ENCODE data around the gene STOX2.

STOX2 gene

GRCh38 chr4:184024637-184025036, 119.5 kb downstream of the STOX2 start:
- Histone ChIP-seq H3K27ac (no peak overlapping the region), H3K9me3 (no peaks in the 10 kb centered on the region), H3K4me3 (no peak overlapping the region), H3K36me3 (no peaks in the 10 kb centered on the region), H3K27me3 (no peaks in the 10 kb centered on the region), H3K4me1 (no peaks in the 10 kb centered on the region)
- intact Hi-C loops (cut with DNase I; ENCODE audit: low total_unique reads), result no loop called here
- DNase-seq, result no peak
- TF ChIP-seq CTCF (IDR thresholded peaks at IDR 0.05), result no peak

GRCh38 chr4:184028561-184029374, 123.7 kb downstream of the STOX2 start:
- intact Hi-C loops (cut with DNase I; ENCODE audit: low total_unique reads), result no loop called here
- no peak for TF ChIP-seq CTCF (IDR thresholded peaks at IDR 0.05)
- Histone ChIP-seq H3K4me1 (no peaks in the 10 kb centered on the region), H3K9me3 (no peaks in the 10 kb centered on the region), H3K27ac (no peak overlapping the region), H3K4me3 (no peak overlapping the region), H3K36me3 (no peaks in the 10 kb centered on the region), H3K27me3 (no peaks in the 10 kb centered on the region)
- no peak for DNase-seq

- intact Hi-C loops (cut with DNase I; ENCODE audit: low total_unique reads), result no loop called here
- no peaks in the 10 kb centered on the region for H3K27me3 ChIP-seq
- H3K4me1 ChIP-seq, result no peaks in the 10 kb centered on the region
- no peak overlapping the region for H3K4me3 ChIP-seq
- H3K9me3 ChIP-seq, result no peaks in the 10 kb centered on the region
- DNase-seq, result no peak
- H3K36me3 ChIP-seq, result no peaks in the 10 kb centered on the region
- no peak for TF ChIP-seq CTCF (IDR thresholded peaks at IDR 0.05)
- no peak overlapping the region for H3K27ac ChIP-seq
Measured at GRCh38 chr4:184030036-184030435, 124.9 kb downstream of the STOX2 start.

- no peaks in the 10 kb centered on the region for H3K4me1 ChIP-seq
- no peaks in the 10 kb centered on the region for H3K36me3 ChIP-seq
- no peak overlapping the region for H3K4me3 ChIP-seq
- no peaks in the 10 kb centered on the region for H3K9me3 ChIP-seq
- no peak for DNase-seq
- intact Hi-C loops (cut with DNase I; ENCODE audit: low total_unique reads), result no loop called here
- no peak overlapping the region for H3K27ac ChIP-seq
- H3K27me3 ChIP-seq, result no peaks in the 10 kb centered on the region
- TF ChIP-seq CTCF (IDR thresholded peaks at IDR 0.05), result no peak
Measured at GRCh38 chr4:184030764-184031163, 125.7 kb downstream of the STOX2 start.

- Histone ChIP-seq H3K27ac (no peak overlapping the region), H3K4me1 (no peaks in the 10 kb centered on the region), H3K27me3 (no peaks in the 10 kb centered on the region), H3K9me3 (no peaks in the 10 kb centered on the region), H3K36me3 (no peaks in the 10 kb centered on the region), H3K4me3 (no peak overlapping the region)
- TF ChIP-seq CTCF (IDR thresholded peaks at IDR 0.05), result no peak
- DNase-seq, result no peak
- intact Hi-C loops (cut with DNase I; ENCODE audit: low total_unique reads), result no loop called here
Measured at GRCh38 chr4:184032091-184032490, 127.0 kb downstream of the STOX2 start.

All from tibial artery (tissue), 4 donors.